Tibial artery (tissue), 4 donors: Measurements from ENCODE around the gene CYP24A1.

Experiments
- DNase-seq, 2 donors: peaks; one replicate each; pipeline ENCODE4 v3.0.0-alpha.2; 2019
- H3K27ac ChIP-seq, 2 donors: fragments of 200-600 bp; sonication (generic) in 1 of 2; 1 replicate in 1 of 2; 2 replicates in 1 of 2; pipeline ENCODE4 v1.5.1; 2018 to 2019; ENCODE audit warnings: mild to moderate bottlenecking in 1 of 2
- H3K27me3 ChIP-seq, 2 donors: fragments of 200-600 bp; sonication (generic) in 1 of 2; one replicate each; pipeline versions ENCODE4 v1.5.1 to v1.6.0; 2016 to 2019
- H3K36me3 ChIP-seq, 3 donors: fragments of 200-600 bp; sonication (generic) in 2 of 3; one replicate each; pipeline ENCODE4 v1.5.1; 2016 to 2019; ENCODE audit warnings: mild to moderate bottlenecking in 2 of 3
- H3K4me1 ChIP-seq, 4 donors: fragments of 200-600 bp; sonication (generic) in 2 of 4; 1 replicate in 3 of 4; 2 replicates in 1 of 4; pipeline ENCODE4 v1.5.1; 2016 to 2019
- H3K4me3 ChIP-seq, 2 donors: fragments of 200-600 bp; sonication (generic) in 1 of 2; 1 replicate in 1 of 2; 2 replicates in 1 of 2; pipeline ENCODE4 v1.5.1; 2018 to 2019; ENCODE audit warnings: mild to moderate bottlenecking in 2 of 2
- H3K9me3 ChIP-seq, 3 donors: fragments of 200-600 bp; sonication (generic) in 1 of 3; one replicate each; pipeline ENCODE4 v1.5.1; 2016 to 2019
- CTCF ChIP-seq, 2 experiments: fragments of 200-600 bp in 1 of 2; fragments of 450-650 bp in 1 of 2; IDR thresholded peaks; one replicate each; pipeline ENCODE4 v1.5.1; 2017 to 2019; ENCODE audit warnings: antibody characterized with exemption in 2 of 2, mild to moderate bottlenecking in 1 of 2, moderate library complexity in 1 of 2
- intact Hi-C: fragments of 100-400 bp; cut with DNase I; formaldehyde crosslinking; loops from one replicate; pipeline ENCODE4 v1.15.0; 2023; ENCODE audit warnings: low total_unique reads

The CYP24A1 gene

GRCh38 chr20:54108817-54109216, 65.0 kb downstream of the CYP24A1 start:
- Histone ChIP-seq H3K4me3 (no peak overlapping the region), H3K9me3 (no peaks in the 10 kb centered on the region), H3K27ac (no peak overlapping the region), H3K36me3 (no peaks in the 10 kb centered on the region), H3K27me3 (no peaks in the 10 kb centered on the region), H3K4me1 (no peaks in the 10 kb centered on the region)
- no peak for DNase-seq
- no peak for TF ChIP-seq CTCF (IDR thresholded peaks at IDR 0.05)
- intact Hi-C loops: no loop called here

- no peak for TF ChIP-seq CTCF (IDR thresholded peaks at IDR 0.05)
- no peak overlapping the region for H3K27ac ChIP-seq
- H3K36me3 ChIP-seq: no peaks in the 10 kb centered on the region
- peaks cover 0 to 3% of the 10 kb centered on the region in 2 donors for H3K27me3 ChIP-seq
- H3K9me3 ChIP-seq: no peaks in the 10 kb centered on the region
- H3K4me1 ChIP-seq: no peaks in the 10 kb centered on the region
- intact Hi-C loops: no loop called here
- DNase-seq: no peak
- H3K4me3 ChIP-seq: no peak overlapping the region
Observed at GRCh38 chr20:54108326-54108642, 65.5 kb downstream of the CYP24A1 start.

- Histone ChIP-seq H3K27ac (no peak overlapping the region), H3K4me3 (no peak overlapping the region), H3K9me3 (no peaks in the 10 kb centered on the region), H3K4me1 (no peaks in the 10 kb centered on the region), H3K36me3 (no peaks in the 10 kb centered on the region), H3K27me3 (peaks cover 0 to 4% of the 10 kb centered on the region in 2 donors)
- intact Hi-C loops: no loop called here
- no peak for TF ChIP-seq CTCF (IDR thresholded peaks at IDR 0.05)
- no peak for DNase-seq
Observed at GRCh38 chr20:54107600-54108325, 66.0 kb downstream of the CYP24A1 start.

- no peak for TF ChIP-seq CTCF (IDR thresholded peaks at IDR 0.05)
- Histone ChIP-seq H3K9me3 (no peaks in the 10 kb centered on the region), H3K27ac (no peak overlapping the region), H3K36me3 (no peaks in the 10 kb centered on the region), H3K4me1 (no peaks in the 10 kb centered on the region), H3K4me3 (no peak overlapping the region), H3K27me3 (peaks cover 0 to 4% of the 10 kb centered on the region in 2 donors)
- no peak for DNase-seq
- intact Hi-C loops: no loop called here
Observed at GRCh38 chr20:54107181-54107580, 66.6 kb downstream of the CYP24A1 start.

GRCh38 chr20:54106162-54106561, 67.6 kb downstream of the CYP24A1 start:
- DNase-seq: no peak
- Histone ChIP-seq H3K27ac (no peak overlapping the region), H3K27me3 (peaks cover 0 to 4% of the 10 kb centered on the region in 2 donors), H3K4me1 (no peaks in the 10 kb centered on the region), H3K36me3 (no peaks in the 10 kb centered on the region), H3K4me3 (no peak overlapping the region), H3K9me3 (no peaks in the 10 kb centered on the region)
- intact Hi-C loops: no loop called here
- TF ChIP-seq CTCF (IDR thresholded peaks at IDR 0.05): no peak

GRCh38 chr20:54105653-54106052, 68.1 kb downstream of the CYP24A1 start:
- no peak overlapping the region for H3K4me3 ChIP-seq

More at GRCh38 chr20:54105653-54106052, 68.1 kb downstream of the CYP24A1 start:
- DNase-seq: no peak
- Histone ChIP-seq H3K36me3 (no peaks in the 10 kb centered on the region), H3K9me3 (no peaks in the 10 kb centered on the region), H3K27me3 (peaks cover 0 to 4% of the 10 kb centered on the region in 2 donors), H3K27ac (no peak overlapping the region), H3K4me1 (no peaks in the 10 kb centered on the region)
- intact Hi-C loops: no loop called here
- TF ChIP-seq CTCF (IDR thresholded peaks at IDR 0.05): no peak
